GM21367 (cell line): Measurements from ENCODE around the gene AREG.

ENCODE experiments used
- ATAC-seq: cut with Tn5 transposase; IDR thresholded peaks from one replicate; pipeline ENCODE4 v1.9.1; 2021; ENCODE audit not compliant: unreplicated experiment

The AREG gene

DNA sequence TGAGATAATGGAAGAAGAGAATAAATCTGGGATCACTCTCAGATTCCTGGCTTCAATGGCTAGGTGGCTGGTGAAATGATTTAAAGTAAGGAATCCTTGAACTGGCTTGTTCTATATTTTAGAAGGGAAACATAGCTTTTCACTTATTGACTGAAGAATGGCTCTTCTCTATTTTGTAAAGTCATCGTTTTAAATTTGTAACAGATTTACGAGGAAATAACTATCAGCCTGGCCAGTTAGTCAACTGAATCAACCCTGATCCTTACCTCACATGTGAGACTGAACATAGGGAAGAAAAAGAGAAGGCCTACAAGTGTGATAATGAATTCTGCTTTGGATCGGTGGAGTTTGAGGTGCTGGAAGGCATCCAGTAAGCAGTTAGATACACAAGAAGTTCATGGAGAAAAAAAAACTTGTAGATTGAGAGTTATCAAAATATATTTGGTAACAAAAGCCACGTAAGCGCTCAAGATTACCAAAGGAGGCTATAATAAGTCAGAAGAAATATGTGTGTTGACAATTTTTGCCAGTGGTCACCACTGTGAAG, 12.0 kb downstream of the AREG start:
- no peak for ATAC-seq

DNA sequence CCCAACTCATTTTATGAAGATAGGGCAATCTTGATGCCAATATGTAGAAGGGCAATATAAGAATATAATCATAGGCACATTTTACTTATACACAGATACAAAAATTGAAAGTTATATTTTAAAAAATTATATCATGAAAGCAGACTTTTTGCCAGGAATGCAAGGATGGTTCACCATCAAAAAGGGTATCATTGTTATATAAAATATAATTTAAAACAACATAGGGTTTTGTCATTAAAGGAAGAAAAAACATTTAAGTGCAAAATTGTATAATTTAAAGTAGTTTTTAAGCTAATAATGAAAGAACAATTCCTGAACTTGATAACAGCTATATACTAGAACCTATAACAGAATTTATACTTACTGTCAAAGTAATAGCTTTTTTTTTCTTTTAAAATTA, 15.9 kb downstream of the AREG start:
- ATAC-seq: no peak

- no peak for ATAC-seq
Observed at GRCh38 chr4:74463123-74463522, 18.2 kb downstream of the AREG start.

GRCh38 chr4:74464291-74464690, 19.4 kb downstream of the AREG start:
- ATAC-seq: no peak

DNA sequence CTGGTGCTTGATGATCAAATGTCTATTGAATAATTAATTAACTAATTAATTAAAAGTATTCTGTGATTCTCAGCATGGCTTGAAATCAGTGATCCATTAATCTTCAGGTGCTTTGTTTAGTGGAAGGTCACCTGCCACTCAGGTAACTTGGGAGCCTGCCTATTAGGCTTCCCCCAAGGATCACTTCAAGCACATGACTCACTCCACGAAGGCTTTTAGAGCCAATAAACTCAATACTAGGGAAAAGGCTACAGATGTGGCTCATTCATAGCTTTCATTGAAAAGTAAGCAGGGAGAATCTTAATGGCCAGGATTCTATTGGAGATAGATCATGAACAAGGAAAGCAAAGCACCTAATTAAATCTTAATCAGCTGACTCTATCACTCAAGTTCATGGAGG, 21.3 kb downstream of the AREG start:
- ATAC-seq: no peak

DNA sequence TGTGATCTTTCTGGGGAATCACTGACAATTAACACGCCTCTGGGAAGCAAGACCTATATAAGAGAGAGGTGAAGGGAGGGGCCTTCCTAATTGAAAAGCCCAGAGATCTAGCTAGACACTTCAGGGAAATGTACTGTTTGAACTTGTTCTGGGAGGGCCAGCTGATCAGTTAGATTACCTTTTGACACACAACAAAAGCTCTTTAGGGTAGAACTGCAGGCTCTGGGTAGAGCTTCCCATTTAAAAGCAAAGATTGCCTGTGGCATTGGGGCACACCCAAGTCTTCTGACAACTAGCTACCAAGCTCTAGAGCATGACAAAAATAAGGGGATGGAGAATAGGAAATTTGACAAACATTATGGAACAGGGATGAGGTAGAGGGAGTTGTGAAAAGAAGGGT, 26.3 kb downstream of the AREG start:
- ATAC-seq: no peak

DNA sequence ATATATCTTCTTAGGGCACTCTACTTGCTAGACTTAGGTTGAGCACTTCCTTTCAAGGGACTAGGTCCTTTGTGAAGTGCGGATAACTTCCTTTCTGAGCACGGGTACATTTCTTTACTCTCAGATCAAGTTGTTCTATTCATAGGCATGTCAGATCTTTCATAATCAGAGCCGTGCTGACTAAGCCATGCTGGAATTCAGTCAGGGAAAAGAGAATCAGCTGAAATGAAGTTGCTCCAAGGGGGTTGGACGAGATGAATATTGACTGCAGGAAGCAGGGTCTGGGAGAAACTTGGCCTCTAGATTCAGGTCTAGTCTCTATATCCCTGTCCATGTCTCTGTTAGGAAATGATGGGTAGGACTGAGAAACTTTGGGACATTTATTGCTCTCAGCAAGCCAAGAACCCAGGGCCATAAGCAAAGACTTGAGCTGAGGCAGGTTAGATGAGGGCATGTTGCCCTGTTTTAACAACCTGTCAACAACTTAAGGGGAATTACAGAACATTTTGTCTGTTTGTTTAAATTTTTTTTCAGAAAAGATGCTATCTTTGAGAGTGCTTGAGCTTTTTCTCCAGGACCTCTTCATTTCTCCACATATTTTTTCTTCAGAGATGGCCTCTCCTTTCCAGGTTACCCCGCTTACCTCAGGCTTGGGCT, 28.3 kb downstream of the AREG start:
- no peak for ATAC-seq

- ATAC-seq: no peak
Observed at GRCh38 chr4:74474345-74475090, 29.6 kb downstream of the AREG start.

DNA sequence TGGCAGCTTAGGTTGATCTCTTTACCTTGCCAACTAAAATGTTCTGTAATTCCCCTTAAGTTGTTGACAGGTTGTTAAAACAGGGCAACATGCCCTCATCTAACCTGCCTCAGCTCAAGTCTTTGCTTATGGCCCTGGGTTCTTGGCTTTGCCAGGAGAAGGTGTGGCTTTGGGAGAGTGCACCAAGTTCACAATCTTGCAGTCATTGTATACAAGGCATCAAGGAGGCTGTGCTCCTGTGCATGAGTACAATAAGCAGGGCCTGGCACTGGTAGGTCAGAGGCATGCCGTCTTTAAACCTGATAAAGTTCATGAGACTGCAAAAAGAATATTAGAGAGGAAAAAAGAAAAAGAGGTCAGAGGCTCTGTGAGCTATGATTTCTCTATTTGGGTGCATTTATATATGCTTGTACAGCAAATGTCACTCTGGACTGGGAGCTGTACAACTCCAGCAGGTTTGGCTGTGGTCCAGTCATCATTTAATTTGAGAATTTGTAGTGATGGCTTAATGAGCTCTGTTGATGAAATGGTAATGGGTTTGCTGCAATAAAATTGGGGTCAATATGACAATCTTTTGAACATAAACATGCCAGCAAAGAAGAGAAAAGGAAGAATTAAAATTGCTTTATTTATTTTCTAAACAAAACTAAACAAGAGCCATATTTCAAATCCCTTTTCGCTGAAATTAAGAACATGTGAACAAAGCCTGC, 30.3 kb downstream of the AREG start:
- ATAC-seq: no peak

DNA sequence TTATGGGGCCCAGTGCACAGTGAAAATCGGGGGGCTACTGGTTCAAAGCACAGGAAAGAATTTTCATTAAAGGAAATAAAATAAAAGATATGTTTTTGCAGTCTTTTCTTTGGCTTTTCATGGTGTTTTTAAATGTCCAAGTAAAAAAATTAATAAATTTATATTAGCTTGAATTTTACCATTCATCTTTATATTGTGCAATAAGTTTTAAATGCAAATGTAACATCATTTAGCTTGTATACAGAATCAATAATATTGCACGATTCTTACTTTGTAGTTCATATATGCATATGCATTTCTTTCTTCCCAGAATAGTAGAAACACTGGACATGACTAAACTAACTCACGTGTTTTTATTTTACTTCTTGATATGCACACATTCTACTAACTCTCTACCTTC, 31.0 kb downstream of the AREG start:
- ATAC-seq: no peak

DNA sequence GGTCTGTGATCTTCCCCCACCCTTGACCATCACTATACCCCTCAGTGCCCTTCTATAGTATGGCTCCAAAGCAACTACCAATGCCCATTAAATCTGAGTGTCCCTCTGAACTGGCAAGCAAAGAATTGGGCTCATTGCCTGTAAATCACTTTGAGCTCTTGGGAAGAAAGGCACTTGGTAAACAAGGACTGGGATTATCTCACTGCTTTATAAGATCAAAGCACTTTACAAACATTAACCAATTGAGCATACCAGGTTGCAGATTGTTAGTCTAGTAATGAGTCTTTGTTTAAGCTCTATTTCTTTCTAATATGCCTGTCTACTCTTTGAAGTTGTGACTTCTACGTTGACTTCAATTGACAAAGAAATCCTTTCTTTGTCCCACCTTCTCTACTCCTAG, 34.1 kb downstream of the AREG start:
- ATAC-seq: no peak

GRCh38 chr4:74480267-74480666, 35.3 kb downstream of the AREG start:
- no peak for ATAC-seq

DNA sequence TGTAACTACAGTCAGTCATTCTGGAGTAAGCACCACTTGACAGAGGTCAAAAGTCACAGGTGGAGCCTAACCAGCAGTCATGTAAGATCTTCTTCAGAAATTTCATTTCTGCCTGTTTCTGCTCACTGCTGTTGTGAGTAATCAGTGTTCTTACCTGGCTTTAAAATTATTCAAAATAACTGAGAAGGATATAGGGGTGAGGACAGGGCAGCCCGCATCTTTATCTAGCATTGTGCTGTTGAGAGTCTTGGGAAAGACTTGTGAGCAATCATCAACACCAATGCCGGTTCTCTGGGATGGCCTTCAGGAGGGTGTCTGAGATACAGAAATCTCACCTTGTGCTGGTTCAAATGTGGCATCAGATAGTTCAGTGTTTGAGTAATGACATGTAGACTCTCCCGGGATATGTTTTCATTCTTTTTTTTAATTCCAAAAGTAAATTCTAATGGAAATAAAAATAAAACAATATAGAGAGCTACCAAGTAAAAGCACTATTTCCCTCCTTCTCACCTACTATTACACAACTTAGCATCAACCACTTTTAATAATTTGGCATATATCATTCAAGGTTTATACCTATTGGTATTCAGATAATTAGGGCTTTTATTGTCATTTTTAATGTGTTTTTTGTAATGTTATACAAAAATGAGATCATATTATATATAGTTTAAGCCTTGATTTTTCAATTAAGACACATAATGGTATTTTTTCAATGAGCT, 37.1 kb downstream of the AREG start:
- ATAC-seq: no peak

DNA sequence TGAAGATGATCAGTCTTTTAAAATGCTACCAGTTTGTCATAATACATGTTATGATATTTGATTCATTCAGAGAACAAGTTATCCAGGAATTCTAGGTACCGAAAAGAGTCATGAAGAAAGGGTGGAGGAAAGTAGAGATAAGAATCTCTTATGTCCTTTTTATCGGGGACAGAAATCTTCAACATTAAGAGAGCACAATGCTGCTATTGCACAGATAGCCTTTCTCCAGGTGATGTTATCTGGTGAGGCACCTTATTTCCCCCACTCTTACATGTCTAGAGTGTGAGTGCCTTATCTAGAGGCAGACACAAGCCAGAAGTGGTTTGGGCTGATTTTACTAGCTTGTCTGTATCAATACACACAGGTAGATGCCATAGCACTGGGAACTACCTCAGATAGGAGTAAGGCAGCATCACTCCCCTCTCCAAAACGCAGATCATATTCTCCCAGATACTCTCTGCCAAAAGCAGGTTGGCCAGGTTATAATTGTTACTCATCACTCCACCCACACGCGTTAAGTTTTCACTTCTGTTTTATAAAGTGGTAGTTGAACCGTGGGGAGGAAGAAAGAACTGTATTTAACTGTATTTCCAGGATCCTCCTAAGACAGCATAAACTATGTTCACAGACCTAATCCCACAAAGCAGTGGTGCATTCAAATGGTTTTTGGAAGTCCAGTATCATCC, 38.4 kb downstream of the AREG start:
- no peak for ATAC-seq

- ATAC-seq: no peak
Observed at GRCh38 chr4:74486905-74487304, 42.0 kb downstream of the AREG start.

DNA sequence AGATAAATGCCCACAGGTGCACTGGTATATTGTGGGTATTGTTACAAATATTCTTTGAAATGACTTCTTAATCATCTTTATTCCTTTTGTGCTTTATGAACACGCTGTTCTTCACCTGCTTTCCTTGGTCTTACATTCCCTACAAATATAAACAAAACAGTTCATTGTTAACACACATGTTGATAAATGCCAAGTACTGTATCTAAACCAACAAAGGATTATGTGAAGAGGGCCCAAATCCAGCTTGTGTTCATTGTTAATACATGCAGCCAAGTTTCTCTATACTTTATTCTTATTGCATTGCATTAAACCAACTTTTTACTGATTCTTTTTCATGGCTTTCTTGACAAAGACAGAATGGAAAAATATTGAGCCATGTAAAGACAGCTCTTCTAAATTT, 42.8 kb downstream of the AREG start:
- no peak for ATAC-seq

- ATAC-seq: no peak
Observed at GRCh38 chr4:74490736-74491135, 45.8 kb downstream of the AREG start.

- no peak for ATAC-seq
Observed at GRCh38 chr4:74499986-74500781, 55.2 kb downstream of the AREG start.

GRCh38 chr4:74501579-74501978, 56.6 kb downstream of the AREG start:
- ATAC-seq: no peak

DNA sequence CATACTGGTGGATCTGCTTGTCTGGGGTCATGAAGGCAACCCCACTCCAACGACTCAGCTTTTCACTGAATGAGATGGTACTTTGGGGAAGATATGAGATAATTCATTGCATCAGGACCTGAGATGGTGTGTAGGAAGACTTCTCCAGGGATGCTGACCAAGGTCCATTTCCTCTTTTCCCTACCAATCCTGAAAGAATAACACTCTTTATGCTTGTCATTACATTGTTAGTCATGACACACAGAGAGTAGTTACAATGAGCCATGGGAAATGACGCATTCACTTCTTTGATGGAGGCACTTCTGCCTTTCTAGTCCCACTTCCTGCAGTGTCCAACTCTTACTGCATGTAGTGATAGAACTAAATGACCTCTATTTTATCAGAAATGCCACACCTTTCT, 58.6 kb downstream of the AREG start:
- no peak for ATAC-seq
